H1 (cell line): ENCODE data around the gene USH2A. TPM values are rescaled to one million over a fixed set of nuclear protein-coding genes. Genes with fewer than 3 reads are reported as not detected.

Experiments
- CTCF ChIA-PET: fragments of 300-600 bp; sonication (Branson Sonifier 250); formaldehyde crosslinking; loops from one replicate; lab custom pipeline; 2021; ENCODE audit not compliant: partially characterized antibody; lab: Charles Lee
- POLR2A ChIA-PET: fragments of 300-600 bp; sonication (Branson Sonifier 250); formaldehyde crosslinking; loops from one replicate; lab custom pipeline; 2021; ENCODE audit warnings: inconsistent platforms; ENCODE audit not compliant: partially characterized antibody; lab: Charles Lee
- DNase-seq, 2 experiments: peaks; one replicate each; pipeline versions ENCODE4 v3.0.0 to v3.0.0-alpha.2; 2010 to 2022; ENCODE audit warnings: low spot score in 2 of 2, low read depth in 1 of 2, mixed read lengths in 1 of 2
- FAIRE-seq: peaks from 2 replicates; lab custom pipeline; 2011; peaks lifted over from hg19 to GRCh38; lab: Jason Lieb, UNC
- H2AFZ ChIP-seq: 2 replicates; pipeline ENCODE4 v1.8.1; 2012; ENCODE audit warnings: low read length, inconsistent platforms
- H2AK5ac ChIP-seq: 2 replicates; pipeline ENCODE4 v1.6.1; 2013; ENCODE audit warnings: low read depth, low read length
- H2BK120ac ChIP-seq: replicated peaks from 2 replicates; pipeline ENCODE3; 2013; ENCODE audit warnings: low read depth, low read length, inconsistent platforms
- H2BK12ac ChIP-seq: 2 replicates; pipeline ENCODE4 v1.6.1; 2013; ENCODE audit warnings: low read depth, low read length
- H2BK15ac ChIP-seq: 2 replicates; pipeline ENCODE4 v1.6.1; 2013; ENCODE audit warnings: low read length
- H2BK20ac ChIP-seq: 2 replicates; pipeline ENCODE4 v1.6.1; 2013; ENCODE audit warnings: low read length
- H2BK5ac ChIP-seq: 2 replicates; pipeline ENCODE4 v1.6.1; 2013; ENCODE audit warnings: low read depth, low read length
- H3K14ac ChIP-seq: 2 replicates; pipeline ENCODE4 v1.6.1; 2013; ENCODE audit warnings: inconsistent platforms; ENCODE audit not compliant: insufficient read length
- H3K18ac ChIP-seq: 2 replicates; pipeline ENCODE4 v1.6.1; 2013; ENCODE audit warnings: low read length; ENCODE audit errors: extremely low read depth
- H3K23ac ChIP-seq: 2 replicates; pipeline ENCODE4 v1.6.1; 2013; ENCODE audit warnings: inconsistent platforms; ENCODE audit not compliant: insufficient read length
- H3K23me2 ChIP-seq: 2 replicates; pipeline ENCODE4 v1.6.1; 2013; ENCODE audit warnings: low read depth, low read length
- H3K27ac ChIP-seq: 2 replicates; pipeline ENCODE4 v1.6.1; 2011; ENCODE audit warnings: low read depth, low read length, inconsistent platforms
- H3K27me3 ChIP-seq, 4 experiments: replicated peaks in 1 of 4; 1 replicate in 1 of 4; 2 replicates in 3 of 4; pipeline versions ENCODE4 v1.6.1 to v1.8.1; 2011 to 2013; ENCODE audit warnings: low read length in 3 of 4, mild to moderate bottlenecking in 3 of 4, inconsistent platforms in 2 of 4, mixed read lengths in 2 of 4, moderate library complexity in 1 of 4; ENCODE audit not compliant: control insufficient read depth in 3 of 4, insufficient read depth in 3 of 4; ENCODE audit errors: extremely low read depth in 1 of 4
- H3K36me3 ChIP-seq, 4 experiments: 2 replicates each; pipeline versions ENCODE4 v1.6.1 to v1.8.1; 2011 to 2013; ENCODE audit warnings: mild to moderate bottlenecking in 4 of 4, low read length in 3 of 4, moderate library complexity in 2 of 4, control low read depth in 1 of 4, inconsistent platforms in 1 of 4; ENCODE audit not compliant: insufficient read depth in 4 of 4, control insufficient read depth in 2 of 4
- H3K4ac ChIP-seq: replicated peaks from 2 replicates; pipeline ENCODE3; 2013; ENCODE audit warnings: low read length, low read depth, mixed read lengths, inconsistent platforms; ENCODE audit not compliant: insufficient read length
- H3K4me1 ChIP-seq, 4 experiments: replicated peaks in 1 of 4; 1 replicate in 1 of 4; 2 replicates in 3 of 4; pipeline versions ENCODE4 v1.6.1 to v1.8.1; 2011 to 2013; ENCODE audit warnings: low read length in 3 of 4, inconsistent platforms in 2 of 4, mixed read lengths in 1 of 4; ENCODE audit not compliant: insufficient read depth in 4 of 4, control insufficient read depth in 3 of 4
- H3K4me2 ChIP-seq, 2 experiments: 2 replicates each; pipeline versions ENCODE4 v1.6.1 to v1.8.1; 2011 to 2013; ENCODE audit warnings: low read depth in 2 of 2, low read length in 2 of 2, control low read depth in 1 of 2, inconsistent platforms in 1 of 2, mild to moderate bottlenecking in 1 of 2; ENCODE audit not compliant: insufficient read depth in 1 of 2
- H3K4me3 ChIP-seq, 4 experiments: fragments of 200-600, 300-600 bp in 1 of 4; sonication (generic), shearing (Covaris generic), sonication (Bioruptor Twin) in 1 of 4; 2 replicates each; pipeline versions ENCODE4 v1.5.1 to v1.8.1; 2011 to 2016; ENCODE audit warnings: low read length in 4 of 4, low read depth in 3 of 4, control low read depth in 2 of 4, inconsistent platforms in 2 of 4, mild to moderate bottlenecking in 2 of 4, mixed read lengths in 1 of 4, moderate library complexity in 1 of 4; ENCODE audit not compliant: insufficient read depth in 2 of 4; ENCODE audit errors: extremely low read depth in 1 of 4
- H3K56ac ChIP-seq: replicated peaks from 2 replicates; pipeline ENCODE3; 2013; ENCODE audit warnings: low read depth, mild to moderate bottlenecking, mixed read lengths, low read length, inconsistent platforms; ENCODE audit not compliant: insufficient read length
- H3K79me1 ChIP-seq: 2 replicates; pipeline ENCODE4 v1.6.1; 2013; ENCODE audit warnings: low read depth, low read length, control low read depth
- H3K79me2 ChIP-seq, 2 experiments: 2 replicates each; pipeline versions ENCODE4 v1.6.1 to v1.8.1; 2012 to 2013; ENCODE audit warnings: low read length in 2 of 2, mild to moderate bottlenecking in 2 of 2, inconsistent platforms in 1 of 2; ENCODE audit not compliant: insufficient read depth in 2 of 2, control insufficient read depth in 1 of 2
- H3K9ac ChIP-seq, 4 experiments: replicated peaks in 1 of 4; 1 replicate in 1 of 4; 2 replicates in 3 of 4; pipeline versions ENCODE4 v1.6.1 to v1.8.1; 2011 to 2013; ENCODE audit warnings: low read depth in 3 of 4, low read length in 3 of 4, control low read depth in 2 of 4, mild to moderate bottlenecking in 2 of 4, moderate library complexity in 2 of 4, inconsistent platforms in 1 of 4; ENCODE audit errors: extremely low read depth in 1 of 4
- H3K9me3 ChIP-seq, 2 experiments: 2 replicates each; pipeline versions ENCODE4 v1.6.1 to v1.8.1; 2012 to 2013; ENCODE audit warnings: mild to moderate bottlenecking in 2 of 2, moderate library complexity in 2 of 2, control low read depth in 1 of 2, inconsistent platforms in 1 of 2, low read depth in 1 of 2, low read length in 1 of 2, mixed read lengths in 1 of 2; ENCODE audit not compliant: insufficient read depth in 2 of 2
- H4K20me1 ChIP-seq, 2 experiments: replicated peaks in 1 of 2; 2 replicates each; pipeline versions ENCODE3 to v1.8.1; 2011 to 2013; ENCODE audit warnings: inconsistent platforms in 2 of 2, low read length in 2 of 2, mild to moderate bottlenecking in 1 of 2; ENCODE audit not compliant: insufficient read depth in 2 of 2, control insufficient read depth in 1 of 2
- H4K5ac ChIP-seq: 2 replicates; pipeline ENCODE4 v1.6.1; 2013; ENCODE audit warnings: low read length, low read depth, mixed read lengths, inconsistent platforms; ENCODE audit not compliant: insufficient read length
- H4K8ac ChIP-seq: 2 replicates; pipeline ENCODE4 v1.8.0; 2013; ENCODE audit warnings: mild to moderate bottlenecking, moderate library complexity, low read length, inconsistent platforms; ENCODE audit not compliant: insufficient read depth; ENCODE audit errors: extremely low read depth
- H4K91ac ChIP-seq: replicated peaks from 2 replicates; pipeline ENCODE3; 2013; ENCODE audit warnings: low read length, mixed read lengths, inconsistent platforms; ENCODE audit not compliant: insufficient read length
- BCL11A ChIP-seq, 2 experiments: IDR thresholded peaks; one replicate each; pipeline ENCODE4 v1.6.1; 2011; ENCODE audit warnings: low read depth in 2 of 2, low read length in 2 of 2, mild to moderate bottlenecking in 2 of 2
- CTBP2 ChIP-seq: IDR thresholded peaks from 2 replicates; pipeline ENCODE4 v1.7.0; 2011; ENCODE audit warnings: borderline replicate concordance, mild to moderate bottlenecking, moderate library complexity, mixed read lengths, low read length; ENCODE audit not compliant: insufficient read depth, insufficient read length
- EGR1 ChIP-seq: IDR thresholded peaks from 2 replicates; pipeline ENCODE4 v1.6.1; 2011; ENCODE audit warnings: low read depth, low read length, borderline replicate concordance
- FOSL1 ChIP-seq: IDR thresholded peaks from 2 replicates; pipeline ENCODE4 v1.6.1; 2011; ENCODE audit warnings: mild to moderate bottlenecking, low read depth, low read length, moderate library complexity; ENCODE audit not compliant: insufficient read depth
- JUN ChIP-seq: IDR thresholded peaks from 2 replicates; pipeline ENCODE4 v1.6.1; 2011; ENCODE audit warnings: low read depth, mild to moderate bottlenecking, improper control_type of control experiment, low read length
- KDM4A ChIP-seq: IDR thresholded peaks from one replicate; pipeline ENCODE4 v1.7.1; 2012; ENCODE audit warnings: low read depth, mild to moderate bottlenecking, moderate library complexity, low read length, inconsistent platforms; ENCODE audit not compliant: severe bottlenecking
- PHF8 ChIP-seq: fragments of 200-600 bp; sonication (generic); conservative IDR thresholded peaks from 2 replicates; pipeline ENCODE4 v1.7.1; 2012; ENCODE audit warnings: low read depth, mild to moderate bottlenecking, inconsistent platforms, low read length, moderate library complexity
- RFX5 ChIP-seq: IDR thresholded peaks from 2 replicates; pipeline ENCODE4 v1.6.1; 2011; ENCODE audit warnings: low read depth, low read length, improper control_type of control experiment, borderline replicate concordance
- RXRA ChIP-seq: IDR thresholded peaks from 2 replicates; pipeline ENCODE4 v1.6.1; 2011; ENCODE audit warnings: low read depth, mild to moderate bottlenecking, low read length, moderate library complexity; ENCODE audit not compliant: insufficient read depth
- SP4 ChIP-seq: IDR thresholded peaks from 2 replicates; pipeline ENCODE4 v1.6.1; 2012; ENCODE audit warnings: low read length, inconsistent platforms
- TAF7 ChIP-seq: optimal IDR thresholded peaks from 2 replicates; pipeline ENCODE3; 2011; ENCODE audit warnings: low read depth, mild to moderate bottlenecking, inconsistent platforms, low read length, moderate library complexity, borderline replicate concordance
- TBP ChIP-seq: IDR thresholded peaks from 2 replicates; pipeline ENCODE4 v1.6.1; 2011; ENCODE audit warnings: low read depth, low read length, improper control_type of control experiment
- WGBS, 2 experiments: shearing (Covaris generic) in 1 of 2; methylation state at CpG; one replicate each; pipeline versions ENCODE4 v1.1.6 to v1.1.7; 2013 to 2015; ENCODE audit warnings: low lambda C conversion rate in 2 of 2, mixed read lengths in 2 of 2, inconsistent platforms in 1 of 2, low coverage in 1 of 2, missing lambda C conversion rate in 1 of 2; ENCODE audit not compliant: insufficient replicate concordance in 2 of 2, insufficient coverage in 1 of 2, insufficient read length in 1 of 2; ENCODE audit errors: extremely low coverage in 1 of 2, missing lambda C conversion rate in 1 of 2; 5-methylcytosine and 5-hydroxymethylcytosine counted together
- polyA plus RNA-seq, 7 experiments: library from polyadenylated mRNA; depleted of rRNA in 3 of 7; stranded (reverse) in 5 of 7; unstranded in 2 of 7; fragments of >200 nt in 5 of 7; fragments of 200-250 nt in 2 of 7; gene quantifications; 1 replicate in 5 of 7; 2 replicates in 1 of 7; 4 replicates in 1 of 7; pipeline versions ENCODE4 v1.2.1 to v1.2.3, GENCODE V29; 2011 to 2013; ENCODE audit warnings: missing spikeins in 2 of 7, mixed read lengths in 2 of 7
- total RNA-seq: library from RNA; stranded (reverse); fragmentation: NEBNext Ultra II Directional; extraction: Animal tissue kit (Norgen Biotek cat#: 25700); gene quantifications from 2 replicates; pipeline ENCODE4 v1.2.1, GENCODE V29; 2021
- TF ChIP-seq, protein P1 (sequence below): IDR thresholded peaks from 2 replicates; pipeline ENCODE4 v1.6.1; 2012; ENCODE audit warnings: inconsistent platforms

USH2A gene
- total and polyA plus RNA-seq, 2 of the 8 experiments (the other 6 are each of a cell fraction or from before 2014, with no cell fraction given): 0.02 to 0.17 TPM

DNA sequence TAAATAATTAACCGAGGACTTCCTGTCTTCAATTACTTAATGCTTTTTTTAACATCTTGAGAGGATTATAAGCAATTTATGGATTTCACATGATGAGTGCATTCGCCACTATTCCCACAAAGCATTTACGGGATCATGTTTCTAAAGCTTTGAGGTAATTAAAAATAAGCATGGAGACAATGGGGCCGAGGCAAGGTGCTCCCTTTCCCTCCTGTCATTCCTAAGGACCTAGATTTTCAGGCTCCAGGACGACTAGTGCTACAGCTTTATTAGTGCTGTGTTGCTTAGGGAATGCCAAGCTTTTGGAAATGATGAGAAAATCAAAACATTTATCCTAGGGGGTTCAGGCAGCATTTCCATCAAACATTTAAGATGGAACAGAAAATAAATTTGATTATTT is 646.9 kb downstream of the USH2A start:
- FAIRE-seq: no peak
- Histone ChIP-seq H2BK15ac (no peak overlapping the region), H3K14ac (no peak overlapping the region), H2BK5ac (no peak overlapping the region), H4K5ac (no peak overlapping the region), H3K4me3 (no peak overlapping the region), H3K23me2 (no peaks in the 10 kb centered on the region), H2BK12ac (no peak overlapping the region), H3K36me3 (no peaks in the 10 kb centered on the region), H3K23ac (no peak overlapping the region), H3K79me1 (no peaks in the 10 kb centered on the region), H3K56ac (no peak overlapping the region), H3K27ac (no peak overlapping the region), H3K27me3 (no peaks in the 10 kb centered on the region), H3K4me2 (no peak overlapping the region), H4K20me1 (no peaks in the 10 kb centered on the region), H2AFZ (no peak overlapping the region), H3K4ac (no peak overlapping the region), H4K8ac (no peak overlapping the region), H3K79me2 (no peaks in the 10 kb centered on the region), H2AK5ac (no peak overlapping the region), H3K9me3 (no peaks in the 10 kb centered on the region), H4K91ac (no peak overlapping the region), H3K18ac (no peak overlapping the region), H2BK120ac (no peak overlapping the region), H2BK20ac (no peak overlapping the region), H3K4me1 (0 out of 7 replicates have a peak, but pooled peaks cover 0 to 3% (median 0%) of the 10 kb centered on the region in 4 experiments), H3K9ac (no peak overlapping the region)
- POLR2A ChIA-PET: no interaction called here
- no peak for DNase-seq
- CTCF ChIA-PET: interaction anchor here (0.5 kb wide), 1 partner anchor 523 kb away, joined by 4 read pairs; no protein-coding TSS in a partner anchor
- 69% methylated on average over 5 of the region's 5 CpGs; no CpG with 5 or more reads in 1 of the 2 experiments for WGBS, 2 experiments
- TF ChIP-seq TAF7: no peak
- no peak for TF ChIP-seq KDM4A
- no peak for TF ChIP-seq RXRA
- TF ChIP-seq PHF8: no peak
- TF ChIP-seq, protein P1, sequence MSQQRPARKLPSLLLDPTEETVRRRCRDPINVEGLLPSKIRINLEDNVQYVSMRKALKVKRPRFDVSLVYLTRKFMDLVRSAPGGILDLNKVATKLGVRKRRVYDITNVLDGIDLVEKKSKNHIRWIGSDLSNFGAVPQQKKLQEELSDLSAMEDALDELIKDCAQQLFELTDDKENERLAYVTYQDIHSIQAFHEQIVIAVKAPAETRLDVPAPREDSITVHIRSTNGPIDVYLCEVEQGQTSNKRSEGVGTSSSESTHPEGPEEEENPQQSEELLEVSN: no peak
- no peak for TF ChIP-seq JUN
- no peak for TF ChIP-seq EGR1
- no peak for TF ChIP-seq RFX5
- no peak for TF ChIP-seq TBP
- no peak for TF ChIP-seq CTBP2
- TF ChIP-seq FOSL1: no peak
- no peak for TF ChIP-seq SP4
- TF ChIP-seq BCL11A (IDR thresholded peaks at IDR 0.05; ENCODE audit: low read depth in 2 of 2, low read length in 2 of 2): no peak
